K562 (cell line): Measurements from ENCODE around the gene ILF3. TPM values are rescaled to one million over a fixed set of nuclear protein-coding genes. Genes with fewer than 3 reads are reported as not detected.
A peak's percentile ranks its signal among the peaks of the same experiment; 100 is the strongest.

Experiments used
- ATAC-seq: fragments of 200-7000 bp; cut with Tn5 transposase; 3 replicates; pipeline ENCODE4 v1.9.1; 2020; ENCODE audit warnings: moderate library complexity
- BruUV-seq: library from RNA; stranded (reverse); fragments of 400-500 nt; replicated peaks from 2 replicates; lab custom pipeline; 2021; lab: Mats Ljungman, UMichigan
- CTCF ChIA-PET: fragments of 300-600 bp; formaldehyde crosslinking; extraction: SDS; loops from one replicate; lab custom pipeline; 2021; ENCODE audit warnings: low intra/inter-chr PET ratio; lab: Yijun Ruan, JAX
- POLR2A ChIA-PET: fragments of 300-600, 350-650 bp; sonication (Branson Sonifier 250); formaldehyde crosslinking; extraction: SDS; loops from one replicate; lab custom pipeline; 2021; ENCODE audit warnings: antibody characterized with exemption, inconsistent platforms; lab: Yijun Ruan, JAX
- DNase-seq, 4 experiments: peaks; one replicate each; pipeline versions ENCODE4 v3.0.0 to v3.0.0-alpha.2; 2011 to 2018; ENCODE audit warnings: low spot score in 3 of 4, mixed read lengths in 3 of 4; ENCODE audit errors: extremely low read depth in 1 of 4
- FAIRE-seq: peaks from 2 replicates; lab custom pipeline; 2011; peaks lifted over from hg19 to GRCh38; lab: Jason Lieb, UNC
- H2AFZ ChIP-seq: 2 replicates; pipeline ENCODE4 v1.6.0; 2011; ENCODE audit warnings: low read depth, low read length, control low read depth, inconsistent platforms
- H3K27ac ChIP-seq: fragments of 200-600 bp; 3 replicates; pipeline ENCODE4 v1.8.0; 2011; ENCODE audit warnings: low read depth, mild to moderate bottlenecking, control low read depth, inconsistent platforms, low read length, moderate library complexity, mixed read lengths; ENCODE audit errors: extremely low read depth
- H3K27me3 ChIP-seq, 2 experiments: fragments of 300-600 bp in 1 of 2; 2 replicates in 1 of 2; 3 replicates in 1 of 2; pipeline versions ENCODE4 v1.6.0 to v1.8.0; 2011; ENCODE audit warnings: inconsistent platforms in 2 of 2, low read length in 2 of 2, mild to moderate bottlenecking in 1 of 2, mixed read lengths in 1 of 2, moderate library complexity in 1 of 2; ENCODE audit not compliant: control insufficient read depth in 2 of 2, insufficient read depth in 2 of 2
- H3K36me3 ChIP-seq: fragments of 300-600 bp; 3 replicates; pipeline ENCODE4 v1.8.0; 2011; ENCODE audit warnings: mild to moderate bottlenecking, low read length, inconsistent platforms; ENCODE audit not compliant: control insufficient read depth, insufficient read depth
- H3K4me1 ChIP-seq, 2 experiments: fragments of 200-600 bp in 1 of 2; replicated peaks in 1 of 2; 2 replicates in 1 of 2; 3 replicates in 1 of 2; pipeline versions ENCODE4 v1.5.1 to v1.8.0; 2011; ENCODE audit warnings: inconsistent platforms in 2 of 2, low read length in 2 of 2, mild to moderate bottlenecking in 1 of 2, mixed read lengths in 1 of 2, moderate library complexity in 1 of 2; ENCODE audit not compliant: control insufficient read depth in 2 of 2, insufficient read depth in 2 of 2
- H3K4me2 ChIP-seq: 2 replicates; pipeline ENCODE4 v1.6.1; 2011; ENCODE audit warnings: low read length, control low read depth, inconsistent platforms, mixed read lengths; ENCODE audit not compliant: insufficient read depth
- H3K4me3 ChIP-seq: fragments of 200-600 bp; sonication (generic), shearing (Covaris generic); 2 replicates; pipeline ENCODE4 v1.5.1; 2016; ENCODE audit warnings: control low read depth, inconsistent platforms
- H3K79me2 ChIP-seq: fragments of 200-600 bp; 3 replicates; pipeline ENCODE4 v1.8.0; 2011; ENCODE audit warnings: low read length, inconsistent platforms; ENCODE audit not compliant: control insufficient read depth, insufficient read depth
- H3K9ac ChIP-seq, 2 experiments: 2 replicates each; pipeline versions ENCODE4 v1.6.0 to v1.6.1; 2011; ENCODE audit warnings: low read depth in 2 of 2, low read length in 2 of 2, control low read depth in 1 of 2, inconsistent platforms in 1 of 2, mild to moderate bottlenecking in 1 of 2, mixed read lengths in 1 of 2; ENCODE audit not compliant: insufficient read depth in 1 of 2
- H3K9me1 ChIP-seq: one replicate; pipeline ENCODE4 v1.6.0; 2011; ENCODE audit warnings: inconsistent platforms, mild to moderate bottlenecking, low read length, moderate library complexity; ENCODE audit not compliant: control insufficient read depth, insufficient read depth
- H3K9me3 ChIP-seq: replicated peaks from 2 replicates; pipeline ENCODE4 v1.5.1; 2011; ENCODE audit warnings: low read depth, low read length, inconsistent platforms; ENCODE audit not compliant: control insufficient read depth, insufficient read depth
- H4K20me1 ChIP-seq: replicated peaks from 2 replicates; pipeline ENCODE4 v1.6.1; 2011; ENCODE audit warnings: low read length, inconsistent platforms, mixed read lengths; ENCODE audit not compliant: control insufficient read depth, insufficient read depth
- ADNP ChIP-seq: fragments of 200-800 bp; sonication (Bioruptor generic); IDR thresholded peaks from 2 replicates; pipeline ENCODE4 v1.6.1; 2016; ENCODE audit warnings: missing genetic modification characterization, missing compliant biosample characterization
- BACH1 ChIP-seq: fragments of 200-800 bp; sonication (Bioruptor generic); IDR thresholded peaks from 2 replicates; pipeline ENCODE4 v1.6.1; 2016; ENCODE audit warnings: missing genetic modification characterization, missing compliant biosample characterization
- FUS ChIP-seq: fragments of 200-400 bp; formaldehyde crosslinking; optimal IDR thresholded peaks from 2 replicates; pipeline ENCODE3; 2017; ENCODE audit warnings: low read depth, low read length
- JUNB ChIP-seq: fragments of 450-650 bp; formaldehyde crosslinking; conservative IDR thresholded peaks from 2 replicates; pipeline ENCODE4 v1.4.0; 2020; ENCODE audit warnings: mild to moderate bottlenecking
- MAFK ChIP-seq: IDR thresholded peaks from 2 replicates; pipeline ENCODE4 v1.6.1; 2011; ENCODE audit warnings: low read length, improper control_type of control experiment
- SIX5 ChIP-seq, 2 experiments: IDR thresholded peaks; 2 replicates each; pipeline ENCODE4 v1.6.1; 2011; ENCODE audit warnings: low read length in 2 of 2, borderline replicate concordance in 1 of 2, low read depth in 1 of 2, mild to moderate bottlenecking in 1 of 2, moderate library complexity in 1 of 2; ENCODE audit not compliant: insufficient read depth in 1 of 2
- SNIP1 ChIP-seq: fragments of 450-650 bp; IDR thresholded peaks from 2 replicates; pipeline ENCODE4 v1.7.1; 2017; ENCODE audit warnings: low read depth, mild to moderate bottlenecking
- STAT5B ChIP-seq: fragments of 250-450 bp; sonication (Bioruptor Pico); IDR thresholded peaks from 2 replicates; pipeline ENCODE4 v1.8.0; 2021; ENCODE audit warnings: mild to moderate bottlenecking, inconsistent platforms
- ZKSCAN1 ChIP-seq: fragments of 150-350 bp; IDR thresholded peaks from 2 replicates; pipeline ENCODE4 v1.6.1; 2016; ENCODE audit warnings: low read depth, low read length
- ZNF316 ChIP-seq: fragments of 450-650 bp; IDR thresholded peaks from 2 replicates; pipeline ENCODE4 v1.6.1; 2016
- ZNF77 ChIP-seq: fragments of 250-450 bp; sonication (Bioruptor Pico); IDR thresholded peaks from 2 replicates; pipeline ENCODE4 v1.5.0; 2020
- WGBS: fragments of 100-300 bp; shearing (Covaris generic); methylation state at CpG from one replicate; pipeline ENCODE4 v1.1.6; 2016; ENCODE audit warnings: low coverage, mixed read lengths; ENCODE audit not compliant: insufficient coverage; ENCODE audit errors: missing lambda C conversion rate; 5-methylcytosine and 5-hydroxymethylcytosine counted together
- in situ Hi-C: fragments of 300-500 bp; cut with MboI; formaldehyde crosslinking; loops from 4 replicates; pipeline ENCODE4 v1.15.0; 2018; ENCODE audit warnings: inconsistent platforms, mixed read lengths
- intact Hi-C: fragments of 100-400 bp; cut with micrococcal nuclease; formaldehyde crosslinking; loops from 2 replicates; pipeline ENCODE4 v1.14.2; 2022
- polyA plus RNA-seq, 8 experiments: library from polyadenylated mRNA; depleted of rRNA in 4 of 8; stranded (reverse) in 5 of 8; unstranded in 3 of 8; fragments of >200 nt; fragmentation: Nextera tagmentation in 2 of 8; fragmentation: Illumina TruSeq in 1 of 8; extraction: Ambion mirVana in 2 of 8; extraction: Trizol in 1 of 8; gene quantifications; 2 replicates each; pipeline versions ENCODE4 v1.2.1 to v1.2.3, GENCODE V29; 2011 to 2014; ENCODE audit warnings: inconsistent platforms in 1 of 8, missing spikeins in 1 of 8
- total RNA-seq, 7 experiments: library from RNA; depleted of rRNA in 6 of 7; stranded (reverse); fragments of >200 nt in 6 of 7; fragmentation: Illumina TruSeq in 2 of 7; extraction: Trizol in 2 of 7; gene quantifications; 2 replicates each; pipeline versions ENCODE4 v1.2.1 to v1.2.3, GENCODE V29; 2011 to 2021; ENCODE audit warnings: low replicate concordance in 1 of 7
- TF ChIP-seq, protein P1 (sequence below): fragments of 450-650 bp; IDR thresholded peaks from 2 replicates; pipeline ENCODE4 v1.6.1; 2018; ENCODE audit warnings: mild to moderate bottlenecking, low read depth; ENCODE audit not compliant: partially characterized antibody
- TF ChIP-seq, protein P2 (sequence below): IDR thresholded peaks from 2 replicates; pipeline ENCODE4 v1.6.1; 2011; ENCODE audit warnings: borderline replicate concordance, low read depth, mild to moderate bottlenecking, moderate library complexity, low read length; ENCODE audit not compliant: insufficient read depth, poor library complexity, severe bottlenecking

Gene ILF3
- total and polyA plus RNA-seq, 9 of the 15 experiments (the other 6 are each of a cell fraction or from before 2014, with no cell fraction given), result 26.0 to 453 (median 175) TPM

DNA sequence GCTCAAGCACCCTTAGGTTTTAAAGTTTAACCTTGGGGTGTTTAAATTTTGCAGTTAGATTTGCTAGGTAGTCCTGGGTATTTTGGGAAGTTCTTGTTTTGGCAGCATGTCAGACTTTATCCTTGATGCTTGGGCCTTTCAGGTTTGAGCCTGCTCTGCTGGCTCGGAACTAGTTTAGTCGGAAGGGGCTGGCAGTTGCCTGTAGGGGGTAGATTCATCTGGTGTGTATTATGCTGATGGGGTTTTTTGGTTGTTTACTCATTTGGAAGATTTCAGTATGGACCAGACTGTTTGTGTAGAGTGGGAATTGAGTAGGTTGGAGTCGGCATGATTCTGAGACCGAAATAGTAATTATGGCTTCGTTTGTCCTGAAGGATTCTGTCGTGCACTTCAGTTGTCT, 15.1 kb downstream of the ILF3 start:
- no peaks in the 10 kb centered on the region for H3K27me3 ChIP-seq
- in situ Hi-C loops, result no loop called here
- H3K9me3 ChIP-seq, result no peaks in the 10 kb centered on the region
- H3K9ac ChIP-seq, result no peak overlapping the region
- no peak overlapping the region for H3K4me3 ChIP-seq
- no peak overlapping the region for H3K4me2 ChIP-seq
- H3K36me3 ChIP-seq, result peaks cover 77% of the 10 kb centered on the region
- no peaks in the 10 kb centered on the region; a peak in 1 of 5 replicates for H3K4me1 ChIP-seq
- FAIRE-seq (no peak), DNase-seq (no peak), ATAC-seq (no peak)
- H4K20me1 ChIP-seq, result peaks cover 36% of the 10 kb centered on the region
- no peak overlapping the region for H2AFZ ChIP-seq
- intact Hi-C loops, result no loop called here
- BruUV-seq, result no TSS peak
- TF ChIP-seq ADNP, result no peak
- peak; percentile 48; the same call in 1 of the 2 replicates for TF ChIP-seq ZNF316
- H3K9me1 ChIP-seq, result no peaks in the 10 kb centered on the region
- CTCF ChIA-PET, result interaction anchor here (0.6 kb wide), 1 partner anchor 224 kb away, joined by 3 read pairs; no protein-coding TSS in a partner anchor
- 89% methylated on average over 6 of the region's 6 CpGs for WGBS
- no peak overlapping the region for H3K27ac ChIP-seq
- H3K79me2 ChIP-seq, result peaks cover 99% of the 10 kb centered on the region
- POLR2A ChIA-PET, result interaction anchor here (1.7 kb wide), 1 partner anchor 26 kb away, joined by 5 read pairs; no protein-coding TSS in a partner anchor

DNA sequence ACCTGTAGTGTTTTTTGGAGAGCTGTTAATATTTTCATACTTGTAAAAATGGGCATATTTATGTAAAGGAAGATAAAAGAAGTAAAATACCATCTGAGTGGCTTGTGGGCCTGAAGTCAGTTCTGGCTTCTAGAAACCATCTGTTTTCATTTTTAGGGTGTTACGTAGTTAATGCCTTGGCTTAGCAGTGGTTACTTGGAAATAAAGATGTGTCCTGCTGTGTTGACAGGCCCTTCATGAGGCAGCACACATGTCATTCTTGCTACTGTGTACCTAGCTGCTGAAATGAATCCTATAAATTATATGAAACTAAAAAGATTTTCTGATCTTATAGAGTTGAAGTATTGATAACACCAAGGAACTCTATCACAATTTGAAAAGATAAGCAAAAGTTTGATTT, 16.0 kb downstream of the ILF3 start:
- 94% methylated on average over 1 of the region's 1 CpG for WGBS
- ATAC-seq (no peak), FAIRE-seq (no peak), DNase-seq (no peak)
- no TSS peak for BruUV-seq
- H3K9me1 ChIP-seq, result no peaks in the 10 kb centered on the region
- H3K27me3 ChIP-seq, result no peaks in the 10 kb centered on the region
- no peaks in the 10 kb centered on the region for H3K9me3 ChIP-seq
- CTCF ChIA-PET, result no interaction called here
- no peaks in the 10 kb centered on the region; a peak in 1 of 5 replicates for H3K4me1 ChIP-seq
- intact Hi-C loops, result no loop called here
- no peak overlapping the region for H3K4me3 ChIP-seq
- TF ChIP-seq, protein P1, sequence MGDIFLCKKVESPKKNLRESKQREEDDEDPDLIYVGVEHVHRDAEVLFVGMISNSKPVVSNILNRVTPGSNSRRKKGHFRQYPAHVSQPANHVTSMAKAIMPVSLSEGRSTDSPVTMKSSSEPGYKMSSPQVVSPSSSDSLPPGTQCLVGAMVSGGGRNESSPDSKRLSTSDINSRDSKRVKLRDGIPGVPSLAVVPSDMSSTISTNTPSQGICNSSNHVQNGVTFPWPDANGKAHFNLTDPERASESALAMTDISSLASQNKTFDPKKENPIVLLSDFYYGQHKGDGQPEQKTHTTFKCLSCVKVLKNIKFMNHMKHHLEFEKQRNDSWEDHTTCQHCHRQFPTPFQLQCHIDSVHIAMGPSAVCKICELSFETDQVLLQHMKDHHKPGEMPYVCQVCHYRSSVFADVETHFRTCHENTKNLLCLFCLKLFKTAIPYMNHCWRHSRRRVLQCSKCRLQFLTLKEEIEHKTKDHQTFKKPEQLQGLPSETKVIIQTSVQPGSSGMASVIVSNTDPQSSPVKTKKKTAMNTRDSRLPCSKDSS, result no peak
- no peak for TF ChIP-seq ZKSCAN1
- no peak for TF ChIP-seq ZNF77
- no peak for TF ChIP-seq JUNB (CRISPR knock-in tag)
- no peak for TF ChIP-seq SNIP1
- TF ChIP-seq SIX5 (IDR thresholded peaks at IDR 0.05; ENCODE audit: borderline replicate concordance in 1 of 2, insufficient read depth in 1 of 2, low read depth in 1 of 2, low read length in 2 of 2), result no peak
- TF ChIP-seq FUS, result no peak
- TF ChIP-seq MAFK, result no peak
- no peak for TF ChIP-seq STAT5B (CRISPR knock-in tag)
- no peak for TF ChIP-seq BACH1 (tag)
- TF ChIP-seq, protein P2, sequence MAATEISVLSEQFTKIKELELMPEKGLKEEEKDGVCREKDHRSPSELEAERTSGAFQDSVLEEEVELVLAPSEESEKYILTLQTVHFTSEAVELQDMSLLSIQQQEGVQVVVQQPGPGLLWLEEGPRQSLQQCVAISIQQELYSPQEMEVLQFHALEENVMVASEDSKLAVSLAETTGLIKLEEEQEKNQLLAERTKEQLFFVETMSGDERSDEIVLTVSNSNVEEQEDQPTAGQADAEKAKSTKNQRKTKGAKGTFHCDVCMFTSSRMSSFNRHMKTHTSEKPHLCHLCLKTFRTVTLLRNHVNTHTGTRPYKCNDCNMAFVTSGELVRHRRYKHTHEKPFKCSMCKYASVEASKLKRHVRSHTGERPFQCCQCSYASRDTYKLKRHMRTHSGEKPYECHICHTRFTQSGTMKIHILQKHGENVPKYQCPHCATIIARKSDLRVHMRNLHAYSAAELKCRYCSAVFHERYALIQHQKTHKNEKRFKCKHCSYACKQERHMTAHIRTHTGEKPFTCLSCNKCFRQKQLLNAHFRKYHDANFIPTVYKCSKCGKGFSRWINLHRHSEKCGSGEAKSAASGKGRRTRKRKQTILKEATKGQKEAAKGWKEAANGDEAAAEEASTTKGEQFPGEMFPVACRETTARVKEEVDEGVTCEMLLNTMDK, result no peak
- H3K9ac ChIP-seq, result no peak overlapping the region
- POLR2A ChIA-PET, result interaction anchor here (1.1 to 2.3 kb wide), 3 partner anchors 10 to 89 kb away, joined by 3 to 7 read pairs (median 5); no protein-coding TSS in a partner anchor
- H3K79me2 ChIP-seq, result peaks cover 98% of the 10 kb centered on the region
- no peak overlapping the region for H3K27ac ChIP-seq
- H3K4me2 ChIP-seq, result no peak overlapping the region
- in situ Hi-C loops, result no loop called here
- peaks cover 86% of the 10 kb centered on the region for H3K36me3 ChIP-seq
- peaks cover 34% of the 10 kb centered on the region for H4K20me1 ChIP-seq
- H2AFZ ChIP-seq, result no peak overlapping the region
